Fibroblast of upper back skin (primary cell): ENCODE results near the gene TRABD2B.

Experiments used
- DNase-seq: peaks from one replicate; pipeline ENCODE4 v3.0.0-alpha.2; 2013

The TRABD2B gene

GRCh38 chr1:47843781-47844557 is 153.2 kb downstream of the TRABD2B start:
- DNase-seq = no peak

GRCh38 chr1:47843059-47843458 is 154.1 kb downstream of the TRABD2B start:
- DNase-seq = no peak

GRCh38 chr1:47842228-47842919 is 154.8 kb downstream of the TRABD2B start:
- no peak for DNase-seq

GRCh38 chr1:47841356-47841755 is 155.8 kb downstream of the TRABD2B start:
- DNase-seq = no peak

GRCh38 chr1:47840393-47841190 is 156.6 kb downstream of the TRABD2B start:
- peak; percentile 56 for DNase-seq

- DNase-seq = no peak
Measured at GRCh38 chr1:47839433-47839760, 157.8 kb downstream of the TRABD2B start.

- no peak for DNase-seq
Measured at GRCh38 chr1:47838562-47839432, 158.4 kb downstream of the TRABD2B start.

- no peak for DNase-seq
Measured at GRCh38 chr1:47837866-47838561, 159.2 kb downstream of the TRABD2B start.

- DNase-seq = no peak
Measured at GRCh38 chr1:47837056-47837830, 159.9 kb downstream of the TRABD2B start.

GRCh38 chr1:47835409-47835808 is 161.8 kb downstream of the TRABD2B start:
- no peak for DNase-seq

- DNase-seq = no peak
Measured at GRCh38 chr1:47834326-47834725, 162.9 kb downstream of the TRABD2B start.

- no peak for DNase-seq
Measured at GRCh38 chr1:47830641-47831333, 166.4 kb downstream of the TRABD2B start.

GRCh38 chr1:47830021-47830420 is 167.2 kb downstream of the TRABD2B start:
- no peak for DNase-seq

- no peak for DNase-seq
Measured at GRCh38 chr1:47828978-47829377, 168.2 kb downstream of the TRABD2B start.

- no peak for DNase-seq
Measured at GRCh38 chr1:47827109-47827508, 170.1 kb downstream of the TRABD2B start.

- DNase-seq = no peak
Measured at GRCh38 chr1:47824716-47825115, 172.5 kb downstream of the TRABD2B start.

GRCh38 chr1:47824297-47824696 is 172.9 kb downstream of the TRABD2B start:
- DNase-seq = no peak

- no peak for DNase-seq
Measured at GRCh38 chr1:47823040-47823808, 174.0 kb downstream of the TRABD2B start.

- no peak for DNase-seq
Measured at GRCh38 chr1:47821760-47822159, 175.4 kb downstream of the TRABD2B start.

- DNase-seq = no peak
Measured at GRCh38 chr1:47819574-47819888, 177.7 kb downstream of the TRABD2B start.
